ENCODE results near the gene PRM2.

GRCh38 chr16:11270602-11271162, 5.6 kb downstream of the PRM2 start:
- TF ChIP-seq CTCF (conservative IDR thresholded peaks at IDR 0.05) (no peak), ZFX (IDR thresholded peaks at IDR 0.05) (no peak)
